Urinary bladder (tissue), 4 donors: ENCODE results near the gene TGFB1I1. TPM values are rescaled to one million over a fixed set of nuclear protein-coding genes. Genes with fewer than 3 reads are reported as not detected.

ENCODE experiments used
- DNase-seq: peaks from one replicate; pipeline ENCODE4 v3.0.0-alpha.2; 2015; ENCODE audit errors: extremely low spot score
- H3K27ac ChIP-seq: one replicate; pipeline ENCODE4 v1.5.1; 2013; ENCODE audit warnings: low read depth, mild to moderate bottlenecking, moderate library complexity
- H3K36me3 ChIP-seq: one replicate; pipeline ENCODE4 v1.6.1; 2013; ENCODE audit warnings: mild to moderate bottlenecking, moderate library complexity; ENCODE audit not compliant: insufficient read depth
- H3K4me1 ChIP-seq: one replicate; pipeline ENCODE4 v1.6.1; 2013; ENCODE audit warnings: mild to moderate bottlenecking, moderate library complexity; ENCODE audit not compliant: insufficient read depth
- H3K4me3 ChIP-seq: one replicate; pipeline ENCODE4 v1.5.1; 2013; ENCODE audit warnings: low read depth, low read length
- WGBS: extraction: QIAGEN DNeasy Blood & Tissue Kit; methylation state at CpG from one replicate; pipeline ENCODE4 v1.1.7; 2013; 5-methylcytosine and 5-hydroxymethylcytosine counted together
- polyA plus RNA-seq: library from polyadenylated mRNA; stranded (reverse); fragments of 200-250 nt; gene quantifications from one replicate; pipeline ENCODE4 v1.2.3, GENCODE V29; 2013
- total RNA-seq: library from RNA; depleted of rRNA; stranded (reverse); fragments of >200 nt; gene quantifications from one replicate; pipeline ENCODE4 v1.2.3, GENCODE V29; 2014
- donor health status: healthy with polysubstance abuse.
- donor health status: healthy.

The TGFB1I1 gene
- total RNA-seq (76.2 TPM), polyA plus RNA-seq (341 TPM)

GRCh38 chr16:31471875-31472708 lies at the start of gene TGFB1I1:
Gene TGFB1I1, plus strand, starts transcription at chr16:31472152. Its CDS starts 37 bp downstream, at chr16:31472189.
- no peaks in the 10 kb centered on the region for H3K36me3 ChIP-seq
- under 1% methylated on average over 61 of the region's 63 CpGs for WGBS
- no peak for DNase-seq
- peak within 1 kb of the TSS; percentile 93 for H3K27ac ChIP-seq
- H3K4me1 ChIP-seq, result peaks cover 3% of the 10 kb centered on the region
- peak within 1 kb of the TSS; percentile 80 for H3K4me3 ChIP-seq

GRCh38 chr16:31423241-31423640 lies 48.7 kb upstream of the TGFB1I1 start:
- DNase-seq, result no peak
- Histone ChIP-seq H3K36me3 (no peaks in the 10 kb centered on the region), H3K4me1 (no peaks in the 10 kb centered on the region), H3K27ac (no peak overlapping the region), H3K4me3 (no peak overlapping the region)
- 57% methylated on average over 3 of the region's 3 CpGs for WGBS

- no peak for DNase-seq
- no peak overlapping the region for H3K4me3 ChIP-seq
- no peaks in the 10 kb centered on the region for H3K36me3 ChIP-seq
- no peak overlapping the region for H3K27ac ChIP-seq
- WGBS, result 71% methylated on average over 12 of the region's 12 CpGs
- no peaks in the 10 kb centered on the region for H3K4me1 ChIP-seq
Observed at GRCh38 chr16:31423801-31424200, 48.2 kb upstream of the TGFB1I1 start.

- Histone ChIP-seq H3K4me1 (no peaks in the 10 kb centered on the region), H3K4me3 (peak overlapping the region; percentile 47), H3K36me3 (no peaks in the 10 kb centered on the region), H3K27ac (no peak overlapping the region)
- 17% methylated on average over 81 of the region's 83 CpGs for WGBS
- no peak for DNase-seq
Observed at GRCh38 chr16:31427441-31428278, 44.3 kb upstream of the TGFB1I1 start.

- Histone ChIP-seq H3K27ac (no peak within 1 kb of the TSS), H3K4me1 (no peaks in the 10 kb centered on the region), H3K36me3 (no peaks in the 10 kb centered on the region), H3K4me3 (peak within 1 kb of the TSS; percentile 47)
- DNase-seq, result no peak
- 50% methylated on average over 7 of the region's 7 CpGs for WGBS
Observed at GRCh38 chr16:31428279-31428597, 43.7 kb upstream of the TGFB1I1 start, which contains the start of gene COX6A2. Gene COX6A2, minus strand, starts transcription at chr16:31428360. Its CDS starts 35 bp downstream, at chr16:31428325.

- Histone ChIP-seq H3K4me1 (no peaks in the 10 kb centered on the region), H3K27ac (no peak overlapping the region), H3K4me3 (no peak overlapping the region), H3K36me3 (no peaks in the 10 kb centered on the region)
- 62% methylated on average over 7 of the region's 7 CpGs for WGBS
- DNase-seq, result no peak
Observed at GRCh38 chr16:31428638-31429247, 43.2 kb upstream of the TGFB1I1 start.

GRCh38 chr16:31429314-31429713 lies 42.6 kb upstream of the TGFB1I1 start:
- H3K4me3 ChIP-seq, result no peak overlapping the region
- no peaks in the 10 kb centered on the region for H3K36me3 ChIP-seq
- 17% methylated on average over 1 of the region's 1 CpG for WGBS
- no peak overlapping the region for H3K27ac ChIP-seq
- H3K4me1 ChIP-seq, result no peaks in the 10 kb centered on the region
- no peak for DNase-seq

GRCh38 chr16:31429796-31430195 lies 42.2 kb upstream of the TGFB1I1 start:
- Histone ChIP-seq H3K27ac (no peak overlapping the region), H3K36me3 (no peaks in the 10 kb centered on the region), H3K4me3 (no peak overlapping the region), H3K4me1 (no peaks in the 10 kb centered on the region)
- 76% methylated on average over 3 of the region's 3 CpGs for WGBS
- DNase-seq, result no peak

- H3K4me1 ChIP-seq, result no peaks in the 10 kb centered on the region
- 56% methylated on average over 5 of the region's 5 CpGs for WGBS
- no peaks in the 10 kb centered on the region for H3K36me3 ChIP-seq
- no peak overlapping the region for H3K27ac ChIP-seq
- H3K4me3 ChIP-seq, result no peak overlapping the region
- no peak for DNase-seq
Observed at GRCh38 chr16:31430380-31431052, 41.4 kb upstream of the TGFB1I1 start.

- H3K4me3 ChIP-seq, result no peak overlapping the region
- no peak for DNase-seq
- H3K27ac ChIP-seq, result no peak overlapping the region
- no peaks in the 10 kb centered on the region for H3K36me3 ChIP-seq
- no peaks in the 10 kb centered on the region for H3K4me1 ChIP-seq
- 91% methylated on average over 47 of the region's 47 CpGs for WGBS
Observed at GRCh38 chr16:31435341-31436220, 36.4 kb upstream of the TGFB1I1 start.

GRCh38 chr16:31436221-31437045 lies 35.5 kb upstream of the TGFB1I1 start:
- Histone ChIP-seq H3K4me3 (no peak overlapping the region), H3K27ac (no peak overlapping the region), H3K4me1 (no peaks in the 10 kb centered on the region), H3K36me3 (no peaks in the 10 kb centered on the region)
- no peak for DNase-seq
- 91% methylated on average over 44 of the region's 44 CpGs for WGBS

GRCh38 chr16:31438414-31438813 lies 33.5 kb upstream of the TGFB1I1 start:
- 46% methylated on average over 2 of the region's 2 CpGs for WGBS
- H3K27ac ChIP-seq, result no peak overlapping the region

More at GRCh38 chr16:31438414-31438813, 33.5 kb upstream of the TGFB1I1 start:
- no peak overlapping the region for H3K4me3 ChIP-seq
- H3K4me1 ChIP-seq, result peaks cover 3% of the 10 kb centered on the region
- no peak for DNase-seq
- H3K36me3 ChIP-seq, result no peaks in the 10 kb centered on the region
